Right lobe of liver (tissue), 4 donors: ENCODE data around the gene FGF6.

Source experiments
- CTCF ChIP-seq, 4 donors: fragments of 200-600 bp in 3 of 4; fragments of 450-650 bp in 1 of 4; IDR thresholded peaks; one replicate each; pipeline versions ENCODE4 v1.5.1 to v1.8.0; 2016 to 2022; ENCODE audit warnings: antibody characterized with exemption in 4 of 4, mild to moderate bottlenecking in 2 of 4
- POLR2A ChIP-seq: fragments of 450-650 bp; IDR thresholded peaks from one replicate; pipeline ENCODE4 v1.6.1; 2017; ENCODE audit warnings: antibody characterized with exemption, mild to moderate bottlenecking
- donor health status: DM: no; HTN: no; CAD: no.
- donor health status: DM: no; HTN: no; CAD: no.
- donor health status: DM: no; HTN: yes; CAD: no.

GRCh38 chr12:4449851-4450221 lies 4.2 kb upstream of the FGF6 start:
- no peak for TF ChIP-seq CTCF (IDR thresholded peaks at IDR 0.05)
- TF ChIP-seq POLR2A = no peak
